Measurements from ENCODE around the gene FGF8.

The FGF8 gene

GRCh38 chr10:101741938-101742337, 34.0 kb downstream of the FGF8 start:
- Histone ChIP-seq H3K9ac (ENCODE audit: low read length) (no peak overlapping the region), H3K4me1 (ENCODE audit: control insufficient read depth, low read depth, low read length) (no peaks in the 10 kb centered on the region)

DNA sequence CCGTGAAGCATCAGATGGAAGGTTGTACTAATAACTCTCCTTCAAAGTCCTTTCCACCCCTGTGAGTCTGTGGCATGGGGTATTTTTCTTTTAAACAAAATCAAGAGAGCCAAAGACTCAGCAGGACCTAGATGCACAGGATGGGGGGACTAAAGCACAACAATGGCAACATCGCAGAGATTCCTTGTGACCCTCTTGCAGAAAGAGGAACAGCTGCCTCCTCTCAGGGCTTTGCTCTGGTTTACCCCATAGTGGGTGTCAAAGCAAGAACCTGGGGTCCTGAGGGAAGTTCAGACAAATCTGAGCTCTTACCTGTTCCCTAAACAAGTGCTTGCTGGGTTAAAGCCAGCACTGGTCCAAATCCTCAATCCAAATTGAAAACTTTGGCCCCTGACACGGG, 39.2 kb downstream of the FGF8 start:
- peaks cover 3% of the 10 kb centered on the region for H3K27me3 ChIP-seq (ENCODE audit: control insufficient read depth, insufficient read depth, low read length)
- H3K9ac ChIP-seq (ENCODE audit: low read length) = no peak overlapping the region
- H3K9me3 ChIP-seq (ENCODE audit: control insufficient read depth, low read depth, low read length) = no peaks in the 10 kb centered on the region
- H3K4me1 ChIP-seq (ENCODE audit: control insufficient read depth, low read depth, low read length) = no peaks in the 10 kb centered on the region
- no peak overlapping the region for H3K27ac ChIP-seq (ENCODE audit: low read length)
- no peaks in the 10 kb centered on the region for H3K36me3 ChIP-seq (ENCODE audit: control insufficient read depth, low read depth, low read length)
- no peak overlapping the region for H3K4me3 ChIP-seq (ENCODE audit: low read length)

More at GRCh38 chr10:101741938-101742337, 34.0 kb downstream of the FGF8 start:
- H3K27me3 ChIP-seq (ENCODE audit: control insufficient read depth, insufficient read depth, low read length) = no peaks in the 10 kb centered on the region
- H3K36me3 ChIP-seq (ENCODE audit: control insufficient read depth, low read depth, low read length) = no peaks in the 10 kb centered on the region
- no peaks in the 10 kb centered on the region for H3K9me3 ChIP-seq (ENCODE audit: control insufficient read depth, low read depth, low read length)
- no peak overlapping the region for H3K4me3 ChIP-seq (ENCODE audit: low read length)
- H3K27ac ChIP-seq (ENCODE audit: low read length) = no peak overlapping the region

GRCh38 chr10:101732096-101732495, 43.8 kb downstream of the FGF8 start:
- Histone ChIP-seq H3K36me3 (ENCODE audit: control insufficient read depth, low read depth, low read length) (no peaks in the 10 kb centered on the region), H3K9me3 (ENCODE audit: control insufficient read depth, low read depth, low read length) (no peaks in the 10 kb centered on the region), H3K27me3 (ENCODE audit: control insufficient read depth, insufficient read depth, low read length) (peaks cover 3% of the 10 kb centered on the region), H3K4me3 (ENCODE audit: low read length) (no peak overlapping the region), H3K9ac (ENCODE audit: low read length) (no peak overlapping the region), H3K27ac (ENCODE audit: low read length) (no peak overlapping the region), H3K4me1 (ENCODE audit: control insufficient read depth, low read depth, low read length) (no peaks in the 10 kb centered on the region)

DNA sequence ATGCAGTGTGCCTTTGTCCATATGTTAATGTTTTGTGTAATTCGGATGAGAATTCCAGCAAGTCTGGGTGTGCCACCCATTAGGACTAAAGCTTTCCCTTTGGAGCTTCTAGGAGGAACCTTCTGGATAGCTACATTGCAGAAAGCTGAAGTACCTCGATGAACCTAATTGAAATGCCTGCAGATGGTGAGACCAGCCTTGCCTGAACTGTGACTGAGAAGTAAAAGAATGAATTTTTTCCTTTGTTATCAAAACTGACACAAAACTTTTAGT, 49.9 kb downstream of the FGF8 start:
- Histone ChIP-seq H3K9ac (ENCODE audit: low read length) (no peak overlapping the region), H3K27ac (ENCODE audit: low read length) (no peak overlapping the region), H3K27me3 (ENCODE audit: control insufficient read depth, insufficient read depth, low read length) (no peaks in the 10 kb centered on the region), H3K9me3 (ENCODE audit: control insufficient read depth, low read depth, low read length) (no peaks in the 10 kb centered on the region), H3K4me3 (ENCODE audit: low read length) (no peak overlapping the region), H3K4me1 (ENCODE audit: control insufficient read depth, low read depth, low read length) (peaks cover 9% of the 10 kb centered on the region), H3K36me3 (ENCODE audit: control insufficient read depth, low read depth, low read length) (no peaks in the 10 kb centered on the region)

DNA sequence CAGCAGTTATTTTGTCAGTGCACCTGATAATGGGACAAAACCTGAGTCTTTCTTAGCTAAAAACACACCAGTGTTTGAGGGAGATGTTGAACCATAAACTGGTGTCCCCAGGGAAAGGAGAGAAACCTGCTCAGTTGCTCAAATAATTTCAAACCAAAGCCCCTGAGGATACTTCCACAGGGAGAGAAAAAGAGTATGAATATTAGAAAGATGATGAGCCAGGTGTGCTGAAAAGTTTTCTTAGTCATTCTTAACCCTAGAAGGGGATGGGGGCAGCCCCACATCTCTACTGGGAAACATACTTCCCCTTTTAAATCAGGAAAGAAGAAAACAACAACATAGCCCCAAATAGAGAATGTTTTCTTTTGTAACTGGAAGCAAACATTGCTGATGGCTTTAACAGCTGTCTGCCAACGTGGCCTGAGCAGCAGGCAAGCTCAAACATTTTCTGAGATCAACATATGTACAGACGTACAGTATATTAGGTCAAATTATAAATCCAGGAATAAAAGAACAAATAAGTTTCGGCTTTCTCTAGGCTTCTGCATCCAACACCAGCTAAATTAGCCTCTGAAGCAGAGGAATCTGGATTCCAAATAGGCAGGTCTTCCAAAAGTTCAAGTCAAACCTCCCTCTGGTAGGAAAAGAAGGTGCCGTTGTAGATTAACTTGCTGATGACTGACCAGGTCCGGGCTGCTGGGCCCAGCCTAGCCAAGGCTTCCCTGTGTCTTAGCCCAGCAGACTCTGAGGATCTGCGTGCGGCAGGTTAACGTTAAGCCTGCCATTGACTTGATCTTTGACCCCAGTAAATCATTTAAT, 50.4 kb downstream of the FGF8 start:
- Histone ChIP-seq H3K36me3 (ENCODE audit: control insufficient read depth, low read depth, low read length) (no peaks in the 10 kb centered on the region), H3K4me3 (ENCODE audit: low read length) (no peak overlapping the region), H3K27ac (ENCODE audit: low read length) (no peak overlapping the region), H3K9me3 (ENCODE audit: control insufficient read depth, low read depth, low read length) (no peaks in the 10 kb centered on the region), H3K4me1 (ENCODE audit: control insufficient read depth, low read depth, low read length) (peaks cover 9% of the 10 kb centered on the region), H3K9ac (ENCODE audit: low read length) (no peak overlapping the region), H3K27me3 (ENCODE audit: control insufficient read depth, insufficient read depth, low read length) (no peaks in the 10 kb centered on the region)

DNA sequence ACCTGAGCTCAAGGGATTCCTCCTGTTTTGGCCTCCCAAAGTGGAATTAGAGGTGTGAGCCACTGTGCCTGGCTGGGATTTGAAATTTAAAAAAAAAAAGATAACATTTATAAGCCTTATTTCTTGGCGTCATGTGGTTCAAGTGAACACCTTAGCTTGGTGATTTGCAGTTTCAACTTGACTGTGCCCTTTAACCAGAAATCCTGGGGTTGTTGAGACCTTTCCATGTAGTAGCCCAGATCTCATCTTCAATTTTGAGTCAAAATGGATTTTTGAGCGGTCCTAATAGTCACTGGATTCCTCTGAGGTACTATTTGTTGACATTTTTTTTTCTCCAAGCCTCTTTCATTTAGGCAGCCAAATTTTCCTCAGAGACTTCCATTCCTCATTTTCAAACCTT, 51.5 kb downstream of the FGF8 start:
- H3K4me3 ChIP-seq (ENCODE audit: low read length) = no peak overlapping the region
- no peak overlapping the region for H3K27ac ChIP-seq (ENCODE audit: low read length)
- no peaks in the 10 kb centered on the region for H3K36me3 ChIP-seq (ENCODE audit: control insufficient read depth, low read depth, low read length)
- no peaks in the 10 kb centered on the region for H3K9me3 ChIP-seq (ENCODE audit: control insufficient read depth, low read depth, low read length)
- H3K4me1 ChIP-seq (ENCODE audit: control insufficient read depth, low read depth, low read length) = peaks cover 9% of the 10 kb centered on the region
- H3K9ac ChIP-seq (ENCODE audit: low read length) = no peak overlapping the region
- H3K27me3 ChIP-seq (ENCODE audit: control insufficient read depth, insufficient read depth, low read length) = no peaks in the 10 kb centered on the region

DNA sequence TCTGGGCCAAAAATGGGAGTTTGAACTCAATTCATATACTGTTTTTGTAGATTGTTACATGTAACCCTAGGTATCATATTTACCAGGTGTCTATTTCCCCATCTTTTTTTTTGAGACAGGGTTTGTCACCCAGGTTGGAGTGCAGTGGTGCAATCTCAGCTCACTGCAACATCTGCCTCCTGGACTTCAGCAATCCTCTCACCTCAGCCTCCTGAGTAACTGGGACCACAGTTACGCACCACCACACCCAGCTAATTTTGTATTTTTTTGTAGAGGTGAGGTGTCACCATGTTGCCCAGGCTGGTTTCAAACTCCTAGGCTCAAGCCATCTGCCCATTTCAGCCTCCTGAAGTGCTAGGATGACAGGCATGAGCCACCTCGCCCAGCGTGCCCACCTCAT, 52.7 kb downstream of the FGF8 start:
- Histone ChIP-seq H3K27me3 (ENCODE audit: control insufficient read depth, insufficient read depth, low read length) (no peaks in the 10 kb centered on the region), H3K9ac (ENCODE audit: low read length) (no peak overlapping the region), H3K4me3 (ENCODE audit: low read length) (no peak overlapping the region), H3K9me3 (ENCODE audit: control insufficient read depth, low read depth, low read length) (no peaks in the 10 kb centered on the region), H3K27ac (ENCODE audit: low read length) (no peak overlapping the region), H3K4me1 (ENCODE audit: control insufficient read depth, low read depth, low read length) (peaks cover 9% of the 10 kb centered on the region), H3K36me3 (ENCODE audit: control insufficient read depth, low read depth, low read length) (no peaks in the 10 kb centered on the region)

- Histone ChIP-seq H3K9me3 (ENCODE audit: control insufficient read depth, low read depth, low read length) (no peaks in the 10 kb centered on the region), H3K4me1 (ENCODE audit: control insufficient read depth, low read depth, low read length) (peaks cover 9% of the 10 kb centered on the region), H3K27me3 (ENCODE audit: control insufficient read depth, insufficient read depth, low read length) (no peaks in the 10 kb centered on the region), H3K27ac (ENCODE audit: low read length) (no peak overlapping the region), H3K36me3 (ENCODE audit: control insufficient read depth, low read depth, low read length) (no peaks in the 10 kb centered on the region), H3K4me3 (ENCODE audit: low read length) (no peak overlapping the region), H3K9ac (ENCODE audit: low read length) (no peak overlapping the region)
These were observed 54.1 kb downstream of the FGF8 start for GRCh38 chr10:101721806-101722205.

- Histone ChIP-seq H3K9ac (ENCODE audit: low read length) (no peak overlapping the region), H3K27ac (ENCODE audit: low read length) (no peak overlapping the region), H3K4me3 (ENCODE audit: low read length) (no peak overlapping the region), H3K4me1 (ENCODE audit: control insufficient read depth, low read depth, low read length) (peaks cover 9% of the 10 kb centered on the region), H3K36me3 (ENCODE audit: control insufficient read depth, low read depth, low read length) (no peaks in the 10 kb centered on the region), H3K27me3 (ENCODE audit: control insufficient read depth, insufficient read depth, low read length) (no peaks in the 10 kb centered on the region), H3K9me3 (ENCODE audit: control insufficient read depth, low read depth, low read length) (no peaks in the 10 kb centered on the region)
These were observed 55.2 kb downstream of the FGF8 start for GRCh38 chr10:101720606-101721230.
